GM18873 (cell line): ENCODE data around the gene PRKACA.

Experiments
- ATAC-seq: cut with Tn5 transposase; IDR thresholded peaks from one replicate; pipeline ENCODE4 v1.9.1; 2021; ENCODE audit warnings: mild to moderate bottlenecking, moderate library complexity, moderate number of reproducible peaks; ENCODE audit not compliant: unreplicated experiment, low FRiP score

PRKACA gene

GRCh38 chr19:14118165-14119051 is 846 bp upstream of the PRKACA start:
- ATAC-seq = no peak

- no peak for ATAC-seq
Observed at GRCh38 chr19:14116918-14117578, 514 bp downstream of the PRKACA start.

GRCh38 chr19:14116525-14116917 is 1.0 kb downstream of the PRKACA start:
- no peak for ATAC-seq

- no peak for ATAC-seq
Observed at GRCh38 chr19:14115756-14116155, 1.8 kb downstream of the PRKACA start.

- ATAC-seq = no peak
Observed at GRCh38 chr19:14114854-14115253, 2.7 kb downstream of the PRKACA start.

- no peak for ATAC-seq
Observed at GRCh38 chr19:14114439-14114838, 3.1 kb downstream of the PRKACA start.

- ATAC-seq = no peak
Observed at GRCh38 chr19:14113762-14114414, 3.7 kb downstream of the PRKACA start.

GRCh38 chr19:14112809-14113385 is 4.7 kb downstream of the PRKACA start:
- ATAC-seq = no peak

- no peak for ATAC-seq
Observed at GRCh38 chr19:14112051-14112808, 5.3 kb downstream of the PRKACA start.

GRCh38 chr19:14111486-14111885 is 6.1 kb downstream of the PRKACA start:
- ATAC-seq = no peak

GRCh38 chr19:14110650-14111049 is 6.9 kb downstream of the PRKACA start:
- ATAC-seq = no peak

- ATAC-seq = no peak
Observed at GRCh38 chr19:14107581-14108461, 9.7 kb downstream of the PRKACA start.

- no peak for ATAC-seq
Observed at GRCh38 chr19:14106840-14107239, 10.7 kb downstream of the PRKACA start.

GRCh38 chr19:14105680-14106079 is 11.9 kb downstream of the PRKACA start:
- ATAC-seq = no peak

GRCh38 chr19:14103310-14103709 is 14.3 kb downstream of the PRKACA start:
- no peak for ATAC-seq

- no peak for ATAC-seq
Observed at GRCh38 chr19:14102756-14103155, 14.8 kb downstream of the PRKACA start.

GRCh38 chr19:14102102-14102696 is 15.4 kb downstream of the PRKACA start:
- ATAC-seq = no peak

- no peak for ATAC-seq
Observed at GRCh38 chr19:14101003-14101545, 16.5 kb downstream of the PRKACA start.
